ENCODE measurements around the gene UGT8.
A peak's percentile ranks its signal among the peaks of the same experiment; 100 is the strongest.
"Not testable (repeated sequence)": the region's sequence is repeated elsewhere in the genome, so short reads cannot be mapped to it uniquely, and the experiment has no call there.

The UGT8 gene

GRCh38 chr4:114606245-114606644 lies 7.6 kb downstream of the UGT8 start:
- DNase-seq: no peak

- DNase-seq: no peak
Measured at GRCh38 chr4:114607056-114607455, 8.4 kb downstream of the UGT8 start.

GRCh38 chr4:114613560-114613959 lies 15.0 kb downstream of the UGT8 start:
- DNase-seq: no peak

- no peak for DNase-seq
Measured at GRCh38 chr4:114615435-114615834, 16.8 kb downstream of the UGT8 start.

GRCh38 chr4:114616036-114616435 lies 17.4 kb downstream of the UGT8 start:
- DNase-seq: not testable (repeated sequence)

- DNase-seq: no peak
Measured at GRCh38 chr4:114626196-114626595, 27.6 kb downstream of the UGT8 start.

- no peak for DNase-seq
Measured at GRCh38 chr4:114636192-114636935, 37.8 kb downstream of the UGT8 start.

- DNase-seq: peak; percentile 4
Measured at GRCh38 chr4:114642173-114642780, 43.7 kb downstream of the UGT8 start.

GRCh38 chr4:114649908-114650307 lies 51.3 kb downstream of the UGT8 start:
- DNase-seq: no peak

GRCh38 chr4:114653675-114654074 lies 55.1 kb downstream of the UGT8 start:
- DNase-seq: no peak

GRCh38 chr4:114654592-114654991 lies 56.0 kb downstream of the UGT8 start:
- no peak for DNase-seq

- no peak for DNase-seq
Measured at GRCh38 chr4:114658179-114658578, 59.6 kb downstream of the UGT8 start.

GRCh38 chr4:114658776-114659175 lies 60.2 kb downstream of the UGT8 start:
- DNase-seq: no peak

- DNase-seq: no peak
Measured at GRCh38 chr4:114659386-114660008, 60.9 kb downstream of the UGT8 start.

GRCh38 chr4:114663083-114663482 lies 64.5 kb downstream of the UGT8 start:
- DNase-seq: no peak

- DNase-seq: no peak
Measured at GRCh38 chr4:114668577-114668976, 70.0 kb downstream of the UGT8 start.

GRCh38 chr4:114670733-114671132 lies 72.1 kb downstream of the UGT8 start:
- DNase-seq: not testable (repeated sequence)

- DNase-seq: no peak
Measured at GRCh38 chr4:114673306-114673705, 74.7 kb downstream of the UGT8 start.

GRCh38 chr4:114674080-114674479 lies 75.5 kb downstream of the UGT8 start:
- no peak for DNase-seq

- DNase-seq: no peak
Measured at GRCh38 chr4:114677346-114677979, 78.9 kb downstream of the UGT8 start.

GRCh38 chr4:114684462-114684861 lies 85.9 kb downstream of the UGT8 start:
- no peak for DNase-seq

GRCh38 chr4:114688059-114688458 lies 89.5 kb downstream of the UGT8 start:
- DNase-seq: no peak

- no peak for DNase-seq
Measured at GRCh38 chr4:114690571-114690970, 92.0 kb downstream of the UGT8 start.

- no peak for DNase-seq
Measured at GRCh38 chr4:114691865-114692264, 93.3 kb downstream of the UGT8 start.

All from SHP77 treated with DMSO at 0.1 percent for 48 hours (cell line).